GM19099 (cell line): ENCODE data around the gene FAM13A.

Experiments
- POLR2A ChIP-seq: IDR thresholded peaks from 3 replicates; pipeline ENCODE4 v1.6.1; 2011; ENCODE audit warnings: low read depth; ENCODE audit not compliant: insufficient read length; ENCODE audit errors: extremely low read depth

Gene FAM13A

DNA sequence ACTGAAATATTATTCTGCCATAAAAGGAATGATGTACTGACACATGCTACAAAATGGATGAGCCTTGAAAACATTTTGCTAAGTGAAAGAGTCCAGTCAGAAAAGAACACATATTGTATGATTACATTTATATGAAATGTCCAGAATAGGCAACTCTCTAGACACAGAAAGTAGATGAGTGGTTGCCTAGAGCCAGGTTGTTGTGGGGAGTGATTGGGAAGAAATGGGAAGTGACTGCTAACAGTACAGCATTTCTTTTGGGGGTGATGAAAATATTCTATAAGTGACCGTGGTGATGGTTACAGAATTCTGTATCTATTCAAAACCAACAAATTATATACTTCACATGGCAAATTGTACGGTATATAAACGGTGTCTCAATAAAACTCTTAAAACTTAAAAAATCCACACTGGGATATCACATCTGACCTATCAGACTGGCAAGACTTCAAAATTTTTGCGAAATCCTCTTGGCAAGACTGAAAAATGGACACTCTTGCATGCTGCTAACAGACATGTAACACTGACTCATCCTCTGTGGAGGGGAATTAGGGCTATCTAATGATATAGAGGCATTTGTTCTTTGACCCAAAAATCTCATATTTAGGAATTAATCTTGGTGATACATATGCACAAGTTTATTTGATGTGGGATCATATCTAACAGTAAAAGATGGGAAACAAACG, 71.8 kb downstream of the FAM13A start:
- TF ChIP-seq POLR2A = no peak

- TF ChIP-seq POLR2A = no peak
These were observed 74.2 kb downstream of the FAM13A start for GRCh38 chr4:88982757-88983156.

DNA sequence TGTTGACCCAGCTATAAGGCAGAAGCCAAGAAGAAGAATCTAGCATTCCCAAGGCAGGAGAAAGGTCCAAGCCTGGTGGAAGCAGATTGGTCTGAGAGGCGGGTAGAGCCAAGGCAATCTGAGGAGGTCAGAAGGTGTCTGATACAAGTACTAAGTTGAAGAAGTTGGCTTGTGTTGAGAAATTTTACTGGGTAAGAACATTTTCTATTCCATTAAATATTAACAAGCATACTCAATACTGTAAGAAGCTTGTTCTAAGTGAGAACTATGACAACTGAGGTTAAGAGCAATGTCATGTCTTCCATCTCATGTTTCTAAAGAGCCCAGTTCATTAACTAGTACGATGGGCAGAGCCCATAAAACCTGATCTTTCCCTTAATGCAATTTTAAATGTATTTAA, 75.0 kb downstream of the FAM13A start:
- no peak for TF ChIP-seq POLR2A

GRCh38 chr4:88981556-88981955, 75.4 kb downstream of the FAM13A start:
- TF ChIP-seq POLR2A = no peak

DNA sequence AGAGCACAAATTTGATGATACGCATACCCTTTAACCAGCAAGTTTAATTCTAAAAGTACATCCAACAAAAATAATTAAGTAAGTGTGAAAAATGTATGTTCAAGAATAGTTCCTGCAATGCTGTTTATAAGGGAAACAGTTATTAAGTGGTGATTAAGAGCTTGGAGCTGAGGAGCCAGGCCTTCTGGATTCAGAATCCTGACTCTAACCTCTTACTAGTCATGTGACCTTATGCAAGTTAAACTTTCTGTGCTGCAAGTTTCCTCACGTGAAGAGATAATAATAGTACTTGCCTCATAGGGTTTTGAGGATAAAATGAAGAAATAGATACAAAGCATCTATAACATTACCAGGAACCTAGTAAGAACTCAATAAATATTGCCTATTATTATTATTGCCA, 77.7 kb downstream of the FAM13A start:
- no peak for TF ChIP-seq POLR2A

GRCh38 chr4:88976775-88977035, 80.3 kb downstream of the FAM13A start:
- no peak for TF ChIP-seq POLR2A

GRCh38 chr4:88975958-88976774, 80.8 kb downstream of the FAM13A start:
- no peak for TF ChIP-seq POLR2A

DNA sequence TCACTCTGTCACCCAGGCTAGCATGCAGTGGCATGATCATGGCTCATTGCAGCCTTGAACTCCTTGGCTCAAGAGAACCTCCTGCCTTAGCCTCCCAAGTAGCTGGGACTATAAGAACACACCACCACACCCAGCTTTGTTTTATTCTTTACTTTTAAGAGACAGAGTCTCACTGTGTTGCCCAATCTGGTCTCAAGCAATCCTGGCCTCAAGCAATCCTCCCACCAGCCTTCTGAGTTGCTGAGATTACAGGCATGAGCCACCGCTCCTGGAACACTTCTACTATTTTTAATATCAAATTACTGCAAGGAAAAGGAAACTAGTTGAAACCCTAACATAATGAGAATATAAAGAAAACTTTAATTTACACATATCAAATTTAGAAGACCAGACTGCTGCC, 85.4 kb downstream of the FAM13A start:
- no peak for TF ChIP-seq POLR2A

DNA sequence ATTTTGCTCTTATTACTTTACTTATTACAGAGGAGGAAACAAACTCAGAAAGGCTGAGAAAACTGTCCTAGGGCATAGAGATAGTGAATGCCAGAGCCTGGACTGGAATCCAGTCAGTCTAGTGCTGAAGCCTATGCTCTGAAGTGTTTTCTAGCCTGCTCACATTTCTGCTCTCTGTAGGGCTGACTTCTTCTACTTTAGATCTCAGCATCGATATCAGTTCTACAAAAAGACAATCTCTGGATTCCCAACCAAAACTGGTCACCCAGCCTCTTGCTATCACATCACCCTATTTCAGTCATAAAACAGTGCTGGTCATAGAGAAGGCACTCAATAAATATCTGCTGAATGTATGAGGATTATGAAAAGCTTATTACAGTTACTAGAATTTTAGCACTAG, 87.2 kb downstream of the FAM13A start:
- no peak for TF ChIP-seq POLR2A

DNA sequence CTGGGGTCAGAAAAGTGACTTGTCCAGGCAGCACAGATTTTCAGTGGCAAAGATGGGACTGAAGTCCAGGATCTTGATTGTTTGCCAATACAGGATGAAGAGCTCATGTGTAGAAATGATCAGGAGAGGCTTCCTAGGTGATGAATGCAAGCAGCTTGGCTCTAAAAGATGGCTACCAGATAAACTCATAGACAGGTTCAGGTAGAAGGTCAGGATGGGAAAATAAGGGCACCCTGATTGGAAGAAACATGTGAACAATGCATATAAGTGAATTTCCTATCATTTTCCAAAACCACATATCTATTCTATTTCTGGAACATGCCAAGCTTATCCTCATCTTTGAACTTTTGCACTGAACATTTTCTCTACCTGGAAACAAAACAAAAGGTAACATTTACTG, 87.7 kb downstream of the FAM13A start:
- no peak for TF ChIP-seq POLR2A

DNA sequence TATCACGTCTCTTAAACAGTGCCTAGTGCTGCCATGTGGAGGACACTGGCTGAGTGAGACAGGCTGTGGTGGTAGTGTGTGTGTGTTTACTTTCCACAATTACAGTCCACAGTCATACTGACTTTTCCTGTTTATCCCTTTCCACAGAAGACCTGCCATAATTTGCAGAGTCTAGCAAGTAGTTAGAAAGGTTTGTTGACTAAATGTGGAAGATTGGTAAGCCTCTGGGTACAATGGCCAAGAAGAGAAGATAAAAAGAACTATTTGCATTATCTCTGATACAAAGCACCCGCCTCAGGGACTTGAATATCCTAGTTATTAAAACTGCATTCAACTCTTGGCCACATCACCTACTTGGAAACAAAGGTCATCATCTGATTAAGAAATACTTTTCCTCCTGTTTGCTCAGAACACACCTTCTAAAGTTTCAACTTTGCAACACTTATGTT, 89.1 kb downstream of the FAM13A start:
- TF ChIP-seq POLR2A = no peak

DNA sequence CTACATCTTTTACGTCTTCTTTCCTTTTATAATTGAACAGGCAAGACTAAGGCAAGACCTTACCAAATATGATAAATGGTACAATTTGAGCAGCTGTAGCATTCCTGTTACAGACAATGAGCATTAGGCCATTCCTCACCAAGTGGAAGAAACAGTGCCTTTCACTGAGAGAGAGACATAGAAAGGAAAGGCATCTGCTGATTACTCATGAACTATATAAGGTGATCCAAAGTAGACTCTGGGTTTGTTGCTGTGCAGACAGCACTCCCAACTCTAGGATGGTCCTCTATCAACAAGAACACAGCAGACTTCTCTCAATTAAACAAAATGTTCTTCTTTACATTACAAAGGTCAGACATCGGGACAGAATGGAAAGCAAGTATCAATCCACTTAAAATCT, 91.9 kb downstream of the FAM13A start:
- no peak for TF ChIP-seq POLR2A

- TF ChIP-seq POLR2A = no peak
These were observed 92.5 kb downstream of the FAM13A start for GRCh38 chr4:88964450-88964849.

GRCh38 chr4:88963817-88964216, 93.2 kb downstream of the FAM13A start:
- TF ChIP-seq POLR2A = no peak

DNA sequence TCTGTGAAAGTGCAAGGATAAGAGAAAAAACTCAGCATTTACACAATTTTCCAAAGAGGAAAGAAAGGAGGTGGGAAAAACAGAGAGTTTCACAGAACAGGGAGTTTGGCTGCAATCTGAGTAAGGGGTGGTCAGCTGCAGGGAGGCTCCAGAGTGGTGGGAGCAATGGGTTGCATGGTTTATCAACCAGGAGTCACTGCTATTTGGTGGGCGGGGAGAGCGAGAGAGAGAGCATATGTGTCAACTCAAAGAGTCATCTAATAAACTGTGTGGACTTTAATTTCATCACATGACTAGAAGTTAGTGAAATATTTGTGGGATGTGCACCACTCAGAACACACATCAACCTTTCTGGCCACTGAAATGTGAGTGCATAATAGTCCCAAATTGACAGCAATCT, 94.6 kb downstream of the FAM13A start:
- TF ChIP-seq POLR2A = no peak

- no peak for TF ChIP-seq POLR2A
These were observed 96.4 kb downstream of the FAM13A start for GRCh38 chr4:88960576-88960975.

DNA sequence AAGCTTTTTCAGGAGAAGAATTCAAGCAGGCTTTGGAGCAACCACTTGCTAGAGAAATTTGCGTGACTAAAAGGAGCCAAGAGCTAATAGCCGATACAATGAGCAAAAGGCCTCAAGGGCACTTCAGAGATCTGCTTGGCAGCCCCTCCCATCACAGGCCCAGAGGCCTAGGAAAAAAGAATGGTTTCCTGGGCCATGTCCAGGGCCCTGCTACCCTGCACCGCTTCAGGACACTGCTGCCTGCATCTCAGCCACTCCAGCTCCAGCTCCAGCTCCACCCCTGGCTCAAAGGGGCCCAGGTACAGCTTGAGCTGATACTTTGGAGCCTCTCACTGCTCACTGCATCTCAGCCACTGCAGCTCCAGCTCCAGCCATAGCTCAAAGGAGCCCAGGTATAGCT, 98.9 kb downstream of the FAM13A start:
- TF ChIP-seq POLR2A = no peak

DNA sequence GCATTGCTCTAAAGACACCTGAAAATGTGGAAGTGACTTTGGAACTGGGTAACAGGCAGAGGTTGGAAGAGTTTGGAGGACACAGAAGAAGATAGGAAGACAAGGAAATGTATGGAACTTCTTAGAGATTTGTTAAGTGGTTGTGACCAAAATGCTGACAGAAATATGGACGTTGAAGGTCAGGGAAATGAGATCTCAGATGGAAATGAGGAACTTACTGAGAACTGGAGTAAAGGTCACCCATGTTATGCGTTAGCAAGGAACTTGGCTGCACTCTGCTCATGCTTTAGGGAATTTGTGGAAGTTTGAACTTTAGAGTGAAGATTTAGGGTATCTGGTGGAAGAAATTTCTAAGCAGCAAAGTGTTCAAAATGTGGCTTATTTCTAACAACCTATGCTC, 99.4 kb downstream of the FAM13A start:
- TF ChIP-seq POLR2A = no peak
